NCI-H2029 (cell line): ENCODE measurements around the gene CPSF6.
"Not testable (repeated sequence)": the region's sequence is repeated elsewhere in the genome, so short reads cannot be mapped to it uniquely, and the experiment has no call there.

Experiments used
- DNase-seq: peaks from one replicate; lab custom pipeline; 2025; lab: John Stamatoyannopoulos, UW

Gene CPSF6

DNA sequence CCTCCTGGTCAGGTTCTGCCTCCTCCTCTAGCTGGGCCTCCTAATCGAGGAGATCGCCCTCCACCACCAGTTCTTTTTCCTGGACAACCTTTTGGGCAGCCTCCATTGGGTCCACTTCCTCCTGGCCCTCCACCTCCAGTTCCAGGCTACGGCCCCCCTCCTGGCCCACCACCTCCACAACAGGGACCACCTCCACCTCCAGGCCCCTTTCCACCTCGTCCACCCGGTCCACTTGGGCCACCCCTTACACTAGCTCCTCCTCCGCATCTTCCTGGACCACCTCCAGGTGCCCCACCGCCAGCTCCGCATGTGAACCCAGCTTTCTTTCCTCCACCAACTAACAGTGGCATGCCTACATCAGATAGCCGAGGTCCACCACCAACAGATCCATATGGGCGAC is 19.3 kb downstream of the CPSF6 start:
- DNase-seq, result no peak

GRCh38 chr12:69262264-69262974 is 23.1 kb downstream of the CPSF6 start:
- DNase-seq, result no peak

GRCh38 chr12:69265205-69265604 is 25.8 kb downstream of the CPSF6 start:
- no peak for DNase-seq

GRCh38 chr12:69265633-69266032 is 26.3 kb downstream of the CPSF6 start:
- DNase-seq, result not testable (repeated sequence)

DNA sequence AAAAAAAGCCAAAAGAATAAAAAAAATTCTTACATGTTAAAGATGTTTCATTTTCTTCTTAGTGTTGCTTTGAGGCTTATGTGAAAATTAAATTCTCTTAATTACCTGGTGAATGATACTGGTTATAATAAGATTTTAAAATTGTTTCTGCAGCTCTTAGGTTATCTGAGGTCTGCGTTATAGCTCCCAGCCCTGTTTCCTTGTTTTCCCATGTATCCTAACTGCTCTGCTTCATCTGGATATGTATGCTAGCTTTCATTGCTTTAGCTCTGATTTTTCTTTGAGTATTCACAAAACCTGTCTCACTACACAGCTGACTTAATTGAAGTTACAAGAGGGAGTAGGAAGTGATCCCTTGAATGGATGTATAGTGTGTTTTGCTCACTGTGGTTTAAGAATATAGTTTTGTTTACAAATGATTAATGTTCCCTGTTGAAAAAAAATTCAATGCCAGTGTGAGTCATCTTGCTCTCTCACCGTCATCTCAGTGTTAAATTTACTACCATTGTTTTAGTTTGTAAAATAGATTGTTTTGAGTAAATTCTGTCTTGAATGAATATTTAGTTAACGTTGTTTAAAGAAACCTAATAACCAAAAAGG is 26.8 kb downstream of the CPSF6 start:
- DNase-seq, result no peak

GRCh38 chr12:69269736-69270135 is 30.4 kb downstream of the CPSF6 start:
- no peak for DNase-seq

DNA sequence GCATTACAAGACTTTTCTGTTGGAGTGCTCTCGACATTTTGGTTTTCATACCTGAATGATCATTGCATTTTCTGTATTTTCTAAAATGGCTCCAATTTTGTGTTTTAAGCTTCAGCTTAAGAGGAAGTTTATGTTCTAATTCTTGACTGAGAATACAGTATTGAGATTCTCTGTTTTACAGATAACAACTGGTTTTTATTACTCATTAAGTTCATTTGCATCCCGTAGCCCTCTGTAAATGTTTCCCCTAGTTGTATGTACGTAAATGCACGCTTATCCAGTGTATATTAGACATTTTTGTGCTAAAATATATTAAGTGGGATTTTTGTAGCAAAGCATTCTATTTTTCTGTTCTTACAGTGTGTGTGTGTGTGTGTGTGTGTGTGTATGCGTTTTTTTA is 33.1 kb downstream of the CPSF6 start:
- no peak for DNase-seq

DNA sequence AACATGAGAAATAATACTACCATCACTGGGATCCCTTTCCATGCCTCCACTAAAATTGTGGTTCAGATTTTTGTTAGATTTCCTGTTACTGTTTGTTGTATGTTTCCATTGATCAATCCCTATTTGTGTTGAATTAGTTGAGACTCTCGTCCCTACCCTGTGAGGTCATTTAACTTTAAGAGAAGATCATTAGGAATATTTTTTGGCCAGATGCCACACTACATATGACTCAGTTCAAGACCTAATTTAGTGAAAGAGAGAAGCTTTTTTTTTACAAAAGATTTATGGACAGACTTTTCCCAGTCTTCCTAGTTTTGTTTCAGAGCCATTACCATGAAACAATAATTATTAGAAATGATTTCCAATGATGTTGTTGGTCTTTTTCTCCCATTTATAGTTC is 35.5 kb downstream of the CPSF6 start:
- DNase-seq, result no peak

GRCh38 chr12:69275471-69275891 is 36.1 kb downstream of the CPSF6 start:
- DNase-seq, result no peak

DNA sequence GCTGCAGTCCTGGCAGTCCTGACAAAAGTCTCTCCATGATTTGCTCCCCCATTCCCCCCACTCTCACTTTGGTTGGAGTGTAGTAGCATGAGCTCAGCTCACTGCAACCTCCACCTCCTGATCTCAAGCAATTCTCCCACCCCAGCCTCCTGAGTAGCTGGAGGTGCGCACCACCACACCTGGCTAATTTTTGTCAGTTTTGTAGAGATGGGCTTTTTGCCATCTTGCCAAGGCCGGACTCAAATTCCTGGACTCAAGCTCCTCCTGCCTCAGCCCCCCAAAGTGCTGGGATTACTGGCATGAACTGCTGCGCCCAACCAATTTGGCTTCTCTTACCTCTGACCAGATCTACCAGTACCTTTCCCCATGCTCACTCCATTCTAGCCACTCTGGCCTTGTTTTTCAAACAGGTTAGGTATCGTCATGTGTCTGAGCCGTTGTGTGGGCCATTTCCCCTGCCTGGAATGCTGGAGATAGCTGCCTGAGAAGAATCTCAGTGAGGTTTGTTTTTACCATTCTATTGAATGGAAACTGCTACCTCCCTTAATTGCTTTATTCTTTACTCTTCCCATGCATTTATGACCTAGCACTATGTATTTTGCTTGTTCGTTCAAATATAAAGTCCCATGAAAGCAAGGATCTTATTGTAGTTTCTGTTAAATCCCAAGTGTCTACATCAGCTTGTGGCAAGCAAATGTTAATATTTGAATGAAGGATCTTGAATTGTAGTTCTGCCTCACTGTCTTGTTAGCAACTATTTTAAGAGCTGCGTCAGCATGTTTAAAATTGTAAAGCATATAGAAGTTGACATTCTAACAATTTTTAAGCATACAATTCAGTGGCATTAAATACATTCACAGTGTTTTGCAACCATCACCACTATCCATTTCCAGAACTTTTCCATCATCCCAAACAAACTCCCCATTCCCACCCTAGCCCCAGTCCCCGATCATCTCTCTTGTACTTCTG is 39.7 kb downstream of the CPSF6 start:
- no peak for DNase-seq

GRCh38 chr12:69284131-69284530 is 44.8 kb downstream of the CPSF6 start:
- DNase-seq, result peak; percentile 71

DNA sequence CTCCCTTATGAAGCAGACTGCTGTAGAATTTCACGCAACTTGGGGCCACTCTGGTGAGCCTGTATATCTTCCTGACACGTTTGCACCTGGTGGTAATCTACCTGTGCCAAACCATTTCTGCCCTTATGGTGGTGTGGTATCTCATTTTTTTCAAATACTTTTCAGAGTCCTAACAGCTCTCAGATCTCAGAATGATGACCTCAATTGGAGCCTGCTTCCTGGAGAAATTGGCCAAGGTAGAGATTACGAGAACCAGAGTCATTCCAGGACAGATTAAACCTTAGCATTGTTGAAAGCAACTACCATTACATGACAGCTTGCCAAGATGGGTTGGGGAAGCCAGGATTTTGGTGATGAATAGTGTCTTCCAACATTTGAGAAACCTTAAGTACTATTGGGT is 48.2 kb downstream of the CPSF6 start:
- DNase-seq, result no peak

DNA sequence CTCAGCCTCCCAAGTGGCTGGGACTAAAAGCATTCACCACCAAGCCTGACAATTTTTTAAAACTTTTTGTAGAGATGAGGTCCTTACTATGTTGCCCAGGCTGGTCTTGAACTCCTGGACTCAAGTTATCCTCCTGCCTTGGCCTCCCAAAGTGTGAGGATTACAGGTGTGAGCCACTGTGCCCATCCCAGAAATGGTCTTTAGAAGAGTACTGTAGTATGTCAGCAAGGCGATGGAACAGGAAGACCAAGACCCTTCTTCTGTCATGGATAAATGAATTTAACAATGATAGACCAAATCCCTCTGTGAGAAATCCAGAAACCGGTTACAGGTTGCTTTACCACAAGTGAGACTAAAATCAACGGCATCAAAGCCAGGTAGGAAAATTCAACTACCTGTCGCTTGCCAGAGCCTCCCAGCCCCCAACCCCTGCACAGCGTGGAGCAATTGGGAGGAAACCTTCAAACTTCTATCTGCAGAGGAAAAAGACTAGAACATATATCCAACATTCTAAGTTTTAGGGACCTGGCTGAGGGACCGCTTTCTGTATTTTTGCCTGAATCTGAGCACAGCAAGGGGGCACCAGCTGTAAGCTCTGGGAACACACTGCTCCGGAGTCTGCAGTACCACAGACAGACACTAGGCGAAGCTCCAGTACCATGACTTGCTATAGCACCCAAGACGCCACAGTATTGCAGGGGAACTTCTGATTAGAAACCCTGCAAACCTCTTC is 51.3 kb downstream of the CPSF6 start:
- peak; percentile 72 for DNase-seq

DNA sequence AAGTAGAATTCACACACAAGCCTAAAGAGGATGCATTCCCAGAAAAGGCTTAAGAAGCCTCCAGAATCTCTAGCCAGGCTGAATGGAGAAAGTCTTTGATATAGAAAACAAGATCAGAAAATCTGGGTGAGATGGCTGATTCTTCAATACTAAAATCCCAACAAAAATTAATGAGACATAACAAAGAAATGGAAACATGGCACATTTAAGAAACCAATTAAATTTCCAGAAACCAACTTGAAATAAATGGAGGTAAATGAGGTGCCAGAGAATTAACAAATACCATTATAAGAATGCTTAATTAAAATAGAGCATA is 51.9 kb downstream of the CPSF6 start:
- DNase-seq, result no peak

GRCh38 chr12:69298133-69298532 is 58.8 kb downstream of the CPSF6 start:
- no peak for DNase-seq

- no peak for DNase-seq
Observed at GRCh38 chr12:69298947-69299346, 59.6 kb downstream of the CPSF6 start.

DNA sequence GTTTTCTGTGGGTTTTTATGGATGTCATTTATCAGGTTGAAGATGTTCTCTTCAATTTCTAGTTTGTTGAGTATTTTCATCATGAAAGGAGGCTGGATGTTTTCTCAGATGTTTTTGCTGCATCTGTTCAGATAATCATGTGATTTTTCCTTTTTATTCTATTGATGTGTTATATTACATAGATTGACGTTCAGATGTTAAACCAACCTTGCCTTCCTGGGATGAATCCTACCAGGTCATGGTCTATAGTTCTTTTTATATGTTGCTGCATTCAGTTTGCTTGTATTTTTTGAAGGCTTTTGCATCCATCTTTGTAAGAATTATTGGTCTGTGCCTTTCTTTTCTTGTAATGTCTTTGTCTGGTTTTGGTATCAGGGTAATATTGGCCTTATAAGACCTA is 64.9 kb downstream of the CPSF6 start:
- DNase-seq, result no peak

DNA sequence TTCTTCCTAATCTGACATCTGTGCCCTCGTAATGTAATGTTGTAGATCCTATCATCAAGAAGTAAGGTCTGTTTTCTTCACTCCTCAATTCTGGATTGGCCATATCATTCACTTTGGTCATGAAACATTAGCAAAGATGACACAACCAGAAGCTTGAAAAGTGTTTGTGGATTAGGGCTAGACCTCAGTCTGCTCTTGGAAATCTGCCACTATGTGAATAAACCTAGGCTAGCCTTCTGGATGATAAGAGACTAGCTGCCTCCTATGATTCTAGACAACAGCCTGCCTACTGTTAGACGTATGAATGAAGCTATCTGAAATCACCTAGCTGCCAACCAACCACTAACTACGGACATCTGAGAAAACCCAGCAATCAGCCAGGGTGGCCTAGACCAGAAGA is 70.1 kb downstream of the CPSF6 start:
- no peak for DNase-seq

DNA sequence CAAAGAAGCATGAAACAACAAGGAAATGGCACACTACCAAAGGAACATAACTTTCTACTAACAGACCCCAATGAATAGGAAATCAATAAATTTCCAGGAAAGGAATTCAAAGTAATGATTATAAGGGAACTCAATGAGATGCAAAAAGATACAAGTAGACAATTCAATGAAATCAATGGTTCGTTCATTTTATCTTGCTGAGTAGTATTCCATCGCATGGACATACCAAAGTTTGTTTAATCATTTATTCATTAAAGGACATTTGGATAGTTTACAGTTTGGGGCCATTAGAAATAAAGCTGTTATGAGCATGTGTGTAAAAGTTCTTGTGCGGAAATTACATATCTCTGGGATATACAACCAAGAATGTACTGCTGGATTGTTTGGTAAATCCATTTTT is 73.8 kb downstream of the CPSF6 start:
- DNase-seq, result no peak

DNA sequence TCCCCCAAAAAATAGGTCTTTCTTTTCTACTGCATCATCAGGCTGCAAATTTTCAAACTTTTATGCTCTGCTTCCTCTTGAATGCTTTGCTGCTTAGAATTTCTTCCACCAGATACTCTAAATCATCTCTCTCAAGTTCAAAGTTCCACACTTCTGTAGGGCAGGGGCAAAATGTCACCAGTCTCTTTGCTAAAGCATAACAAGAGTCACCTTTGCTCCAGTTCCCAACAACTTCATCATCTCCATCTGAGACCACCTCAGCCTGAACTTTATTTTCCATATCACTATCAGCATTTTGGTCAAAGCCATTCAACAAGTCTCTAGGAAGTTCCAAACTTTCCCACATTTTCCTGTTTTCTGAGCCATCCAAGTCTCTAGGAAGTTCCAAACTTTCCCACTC is 77.4 kb downstream of the CPSF6 start:
- DNase-seq, result not testable (repeated sequence)

GRCh38 chr12:69317233-69317632 is 77.9 kb downstream of the CPSF6 start:
- DNase-seq, result not testable (repeated sequence)

DNA sequence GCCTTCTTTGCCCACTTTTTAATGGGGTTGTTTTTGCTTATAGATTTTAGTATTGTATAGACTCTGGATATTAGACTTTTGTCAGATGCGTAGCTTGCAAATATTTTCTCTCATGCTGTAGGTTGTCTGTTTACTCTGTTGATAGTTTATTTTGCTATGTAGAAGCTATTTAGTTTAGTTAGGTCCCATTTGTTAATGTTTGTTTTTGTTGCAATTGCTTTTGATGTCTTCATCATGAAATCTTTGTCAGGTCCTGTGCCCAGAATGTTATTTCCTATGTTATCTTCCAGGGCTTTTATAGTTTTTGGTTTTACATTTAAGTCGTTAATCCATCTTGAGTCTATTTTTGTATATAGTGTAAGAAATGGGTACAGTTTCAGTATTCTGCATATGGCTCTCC is 78.9 kb downstream of the CPSF6 start:
- no peak for DNase-seq
